ENCODE measurements around the gene GTPBP6. TPM values are rescaled to one million over a fixed set of nuclear protein-coding genes. Genes with fewer than 3 reads are reported as not detected.

GTPBP6 gene
- total RNA-seq, 2 experiments from 2014 or later = 63.4 to 64.6 TPM

DNA sequence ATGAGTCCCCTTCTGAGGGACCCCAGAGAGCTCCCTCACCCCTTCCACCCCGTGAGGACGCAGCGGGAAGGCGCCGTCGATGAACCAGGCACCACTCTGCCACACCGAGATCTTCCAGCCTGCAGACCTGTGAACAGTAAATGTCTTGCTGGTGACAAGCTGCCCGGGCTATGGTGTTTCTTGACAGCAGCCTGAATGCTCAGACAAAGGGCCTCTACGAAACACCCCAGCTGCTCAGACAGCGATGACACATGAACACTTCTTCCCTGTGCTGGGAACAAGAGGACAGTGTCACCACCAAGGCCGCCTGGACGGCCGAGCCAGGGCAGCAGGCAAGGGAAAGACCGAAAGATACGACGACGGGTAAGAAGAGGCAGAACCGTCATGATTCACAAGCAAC is 30.6 kb upstream of the GTPBP6 start:
- intact Hi-C loops (cut with micrococcal nuclease) = no loop called here

GRCh38 chrX:348461-349117 is 30.0 kb upstream of the GTPBP6 start:
- Mint-ChIP-seq H3K4me1 (ENCODE audit: low read depth) (peaks cover 3% of the 10 kb centered on the region), H3K36me3 (ENCODE audit: low read depth) (peaks cover 3% of the 10 kb centered on the region), H3K27me3 (ENCODE audit: low read depth) (no peaks in the 10 kb centered on the region), H3K9me3 (no peaks in the 10 kb centered on the region), H3K4me3 (no peak overlapping the region), H3K27ac (no peak overlapping the region)
- intact Hi-C loops (cut with micrococcal nuclease) = no loop called here
- CTCF ChIA-PET = no interaction called here
- no peak for DNase-seq

More for the DNA sequence above, 30.6 kb upstream of the GTPBP6 start:
- DNase-seq = no peak
- Mint-ChIP-seq H3K36me3 (ENCODE audit: low read depth) (peaks cover 3% of the 10 kb centered on the region), H3K4me1 (ENCODE audit: low read depth) (peaks cover 3% of the 10 kb centered on the region), H3K27me3 (ENCODE audit: low read depth) (no peaks in the 10 kb centered on the region), H3K4me3 (no peak overlapping the region), H3K9me3 (no peaks in the 10 kb centered on the region), H3K27ac (no peak overlapping the region)
- CTCF ChIA-PET = no interaction called here

- Mint-ChIP-seq H3K9me3 (no peaks in the 10 kb centered on the region), H3K4me3 (no peak overlapping the region), H3K36me3 (ENCODE audit: low read depth) (peaks cover 3% of the 10 kb centered on the region), H3K27ac (no peak overlapping the region), H3K4me1 (ENCODE audit: low read depth) (no peaks in the 10 kb centered on the region), H3K27me3 (ENCODE audit: low read depth) (no peaks in the 10 kb centered on the region)
- CTCF ChIA-PET = no interaction called here
- no peak for DNase-seq
- intact Hi-C loops (cut with micrococcal nuclease) = no loop called here
These were observed 28.9 kb upstream of the GTPBP6 start for GRCh38 chrX:347351-348117.

GRCh38 chrX:346034-346813 is 27.6 kb upstream of the GTPBP6 start:
- CTCF ChIA-PET = no interaction called here
- peaks cover 9% of the 10 kb centered on the region for H3K36me3 Mint-ChIP-seq (ENCODE audit: low read depth)
- H3K27me3 Mint-ChIP-seq (ENCODE audit: low read depth) = no peaks in the 10 kb centered on the region
- no peak overlapping the region for H3K4me3 Mint-ChIP-seq
- intact Hi-C loops (cut with micrococcal nuclease) = no loop called here
- H3K27ac Mint-ChIP-seq = no peak overlapping the region
- H3K4me1 Mint-ChIP-seq (ENCODE audit: low read depth) = no peaks in the 10 kb centered on the region
- no peaks in the 10 kb centered on the region for H3K9me3 Mint-ChIP-seq
- DNase-seq = no peak

GRCh38 chrX:345020-345925 is 26.7 kb upstream of the GTPBP6 start:
- H3K4me3 Mint-ChIP-seq = no peak overlapping the region
- H3K4me1 Mint-ChIP-seq (ENCODE audit: low read depth) = no peaks in the 10 kb centered on the region
- DNase-seq = no peak
- no peaks in the 10 kb centered on the region for H3K27me3 Mint-ChIP-seq (ENCODE audit: low read depth)
- no peaks in the 10 kb centered on the region for H3K9me3 Mint-ChIP-seq
- intact Hi-C loops (cut with micrococcal nuclease) = no loop called here
- H3K27ac Mint-ChIP-seq = no peak overlapping the region
- CTCF ChIA-PET = no interaction called here
- peaks cover 9% of the 10 kb centered on the region for H3K36me3 Mint-ChIP-seq (ENCODE audit: low read depth)

GRCh38 chrX:344371-344901 is 25.8 kb upstream of the GTPBP6 start:
- CTCF ChIA-PET = no interaction called here
- Mint-ChIP-seq H3K36me3 (ENCODE audit: low read depth) (peaks cover 9% of the 10 kb centered on the region), H3K27me3 (ENCODE audit: low read depth) (no peaks in the 10 kb centered on the region), H3K9me3 (no peaks in the 10 kb centered on the region), H3K4me1 (ENCODE audit: low read depth) (no peaks in the 10 kb centered on the region), H3K27ac (no peak overlapping the region), H3K4me3 (no peak overlapping the region)
- no peak for DNase-seq
- intact Hi-C loops (cut with micrococcal nuclease) = no loop called here

- intact Hi-C loops (cut with micrococcal nuclease) = no loop called here
- peaks cover 22% of the 10 kb centered on the region for H3K36me3 Mint-ChIP-seq (ENCODE audit: low read depth)
- H3K4me1 Mint-ChIP-seq (ENCODE audit: low read depth) = no peaks in the 10 kb centered on the region
- no peaks in the 10 kb centered on the region for H3K27me3 Mint-ChIP-seq (ENCODE audit: low read depth)
- CTCF ChIA-PET = no interaction called here
- no peak overlapping the region for H3K4me3 Mint-ChIP-seq
- DNase-seq = no peak
- H3K9me3 Mint-ChIP-seq = no peaks in the 10 kb centered on the region
- H3K27ac Mint-ChIP-seq = no peak overlapping the region
These were observed 23.0 kb upstream of the GTPBP6 start for GRCh38 chrX:341541-342101.

DNA sequence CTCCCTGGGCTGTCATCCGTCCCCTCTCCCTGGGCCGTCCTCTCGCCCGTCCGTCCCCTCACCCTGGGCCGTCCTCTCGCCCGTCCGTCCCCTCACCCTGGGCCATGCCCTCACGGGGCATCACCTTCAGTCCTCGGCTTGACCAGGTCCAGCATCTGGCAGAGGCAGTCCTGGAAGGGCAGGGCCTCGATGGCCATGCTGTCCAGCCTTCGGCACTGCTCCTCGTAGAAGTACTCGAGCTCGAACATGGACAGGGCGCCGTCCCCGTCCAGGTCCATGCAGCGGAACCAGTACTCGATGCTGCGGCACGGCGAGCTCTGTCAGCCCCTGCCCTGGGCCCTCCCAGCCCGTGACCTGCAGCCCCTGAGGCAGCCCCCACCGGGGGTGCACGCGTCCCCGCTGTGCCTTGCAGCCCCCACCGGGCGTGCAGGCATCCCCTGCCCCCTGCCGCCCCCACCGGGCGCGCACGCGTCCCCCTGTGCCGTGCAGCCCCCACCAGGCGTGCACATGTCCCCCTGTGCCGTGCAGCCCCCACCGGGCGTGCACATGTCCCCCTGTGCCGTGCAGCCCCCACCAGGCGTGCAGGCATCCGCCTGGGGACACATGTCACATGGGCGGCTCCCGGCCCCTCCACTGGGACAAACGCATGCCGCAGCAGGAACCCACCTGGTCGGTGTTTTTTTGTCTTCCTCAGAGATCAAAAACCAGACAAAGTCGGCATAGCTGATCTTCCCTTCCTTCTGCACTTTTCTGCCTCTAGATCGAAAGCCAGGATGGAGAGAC is 22.2 kb upstream of the GTPBP6 start:
- peaks cover 26% of the 10 kb centered on the region for H3K36me3 Mint-ChIP-seq (ENCODE audit: low read depth)
- no peaks in the 10 kb centered on the region for H3K9me3 Mint-ChIP-seq

GRCh38 chrX:340121-340520 is 21.5 kb upstream of the GTPBP6 start:
- intact Hi-C loops (cut with micrococcal nuclease) = no loop called here
- no peaks in the 10 kb centered on the region for H3K9me3 Mint-ChIP-seq
- H3K36me3 Mint-ChIP-seq (ENCODE audit: low read depth) = peaks cover 26% of the 10 kb centered on the region
- H3K27ac Mint-ChIP-seq = no peak overlapping the region
- DNase-seq = no peak
- CTCF ChIA-PET = no interaction called here
- no peak overlapping the region for H3K4me3 Mint-ChIP-seq
- H3K4me1 Mint-ChIP-seq (ENCODE audit: low read depth) = no peaks in the 10 kb centered on the region
- H3K27me3 Mint-ChIP-seq (ENCODE audit: low read depth) = no peaks in the 10 kb centered on the region

More for the DNA sequence above, 22.2 kb upstream of the GTPBP6 start:
- Mint-ChIP-seq H3K4me3 (no peak overlapping the region), H3K4me1 (ENCODE audit: low read depth) (no peaks in the 10 kb centered on the region), H3K27me3 (ENCODE audit: low read depth) (no peaks in the 10 kb centered on the region), H3K27ac (no peak overlapping the region)
- no peak for DNase-seq
- CTCF ChIA-PET = no interaction called here
- intact Hi-C loops (cut with micrococcal nuclease) = no loop called here

DNA sequence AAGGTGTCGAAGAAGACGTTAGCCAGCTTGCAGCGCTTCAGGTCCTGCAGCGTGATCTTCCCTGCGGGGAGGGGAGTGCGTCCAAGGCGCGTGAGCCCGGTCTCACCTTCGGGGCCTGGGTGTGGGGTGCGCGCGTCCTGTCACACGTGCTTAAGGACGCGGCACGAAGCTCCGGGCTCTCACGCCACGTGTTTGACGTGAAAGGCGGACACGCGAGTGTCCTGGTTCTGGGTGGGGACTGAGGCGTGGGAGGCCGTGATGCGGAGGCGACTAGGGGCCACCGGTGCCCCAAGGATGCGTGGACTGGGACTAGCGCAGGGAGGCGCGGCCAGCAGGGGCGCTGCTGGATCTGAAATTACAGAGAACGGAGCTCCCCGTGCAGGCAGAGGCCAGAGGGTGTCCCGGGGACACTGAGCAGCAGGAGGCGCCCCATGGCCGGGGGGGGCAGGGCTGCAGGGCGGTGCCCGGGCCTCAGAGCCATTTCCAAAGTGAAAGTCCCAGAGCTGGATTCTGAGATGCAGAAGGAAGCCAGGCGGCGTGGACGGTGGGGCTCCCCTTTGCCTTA is 20.3 kb upstream of the GTPBP6 start:
- DNase-seq = no peak
- Mint-ChIP-seq H3K9me3 (no peaks in the 10 kb centered on the region), H3K27ac (no peak overlapping the region), H3K36me3 (ENCODE audit: low read depth) (peaks cover 26% of the 10 kb centered on the region), H3K4me1 (ENCODE audit: low read depth) (no peaks in the 10 kb centered on the region), H3K4me3 (no peak overlapping the region), H3K27me3 (ENCODE audit: low read depth) (no peaks in the 10 kb centered on the region)
- CTCF ChIA-PET = no interaction called here
- intact Hi-C loops (cut with micrococcal nuclease) = no loop called here

DNA sequence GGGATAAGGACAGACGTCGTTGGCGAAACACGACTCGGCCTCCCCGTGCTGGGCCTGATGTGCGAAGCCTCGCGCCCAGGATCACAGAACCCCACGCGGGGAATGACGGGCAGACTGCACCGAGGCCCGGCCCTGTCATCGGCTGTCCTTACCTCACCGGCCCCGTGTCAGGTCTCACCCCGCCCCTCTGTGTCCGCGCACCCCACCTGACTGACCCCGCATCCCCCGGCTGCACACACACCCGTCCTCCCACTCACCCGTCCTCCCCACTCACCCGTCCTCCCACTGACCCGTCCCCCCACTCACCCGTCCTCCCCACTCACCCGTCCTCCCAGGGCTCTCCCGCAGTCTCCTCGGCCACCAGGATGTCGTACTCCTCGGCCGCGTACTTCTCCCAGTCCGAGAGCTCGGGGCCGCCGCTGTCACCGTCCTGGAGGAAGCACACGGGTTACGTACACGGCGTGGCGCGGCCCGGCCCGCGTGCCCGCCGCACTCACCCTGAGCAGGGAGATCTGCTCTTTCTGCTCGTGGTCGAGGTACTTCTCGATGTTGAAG is 19.8 kb upstream of the GTPBP6 start:
- peaks cover 26% of the 10 kb centered on the region for H3K36me3 Mint-ChIP-seq (ENCODE audit: low read depth)
- DNase-seq = no peak
- no peaks in the 10 kb centered on the region for H3K9me3 Mint-ChIP-seq
- no peaks in the 10 kb centered on the region for H3K27me3 Mint-ChIP-seq (ENCODE audit: low read depth)
- no peaks in the 10 kb centered on the region for H3K4me1 Mint-ChIP-seq (ENCODE audit: low read depth)
- H3K27ac Mint-ChIP-seq = no peak overlapping the region
- CTCF ChIA-PET = no interaction called here
- intact Hi-C loops (cut with micrococcal nuclease) = no loop called here
- H3K4me3 Mint-ChIP-seq = no peak overlapping the region
